HG03097 (cell line): ENCODE measurements around the gene PTCH1.
A peak's percentile ranks its signal among the peaks of the same experiment; 100 is the strongest.

Source experiments
- ATAC-seq: cut with Tn5 transposase; IDR thresholded peaks from one replicate; pipeline ENCODE4 v1.9.1; 2021; ENCODE audit not compliant: unreplicated experiment, low FRiP score

Gene PTCH1

DNA sequence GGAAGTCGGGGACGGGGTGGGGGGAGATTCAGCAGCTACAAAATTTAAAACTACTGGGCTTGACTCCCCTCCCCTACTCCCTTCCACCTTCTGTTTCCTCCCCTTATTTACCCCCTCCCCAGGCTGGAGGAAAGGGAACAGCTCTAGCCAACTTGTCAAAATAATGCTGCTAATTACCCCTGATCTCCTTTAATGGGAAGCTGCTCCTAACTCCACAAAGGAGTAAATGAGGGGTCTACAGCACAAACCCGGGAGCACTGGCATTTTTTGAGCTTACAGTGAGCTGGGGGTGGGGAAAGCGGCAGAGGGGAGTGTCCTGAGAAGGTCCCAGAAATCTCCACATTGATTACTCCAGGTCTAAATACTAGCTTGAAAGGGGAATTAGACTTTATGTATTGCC is 3.1 kb downstream of the PTCH1 start:
- no peak for ATAC-seq

DNA sequence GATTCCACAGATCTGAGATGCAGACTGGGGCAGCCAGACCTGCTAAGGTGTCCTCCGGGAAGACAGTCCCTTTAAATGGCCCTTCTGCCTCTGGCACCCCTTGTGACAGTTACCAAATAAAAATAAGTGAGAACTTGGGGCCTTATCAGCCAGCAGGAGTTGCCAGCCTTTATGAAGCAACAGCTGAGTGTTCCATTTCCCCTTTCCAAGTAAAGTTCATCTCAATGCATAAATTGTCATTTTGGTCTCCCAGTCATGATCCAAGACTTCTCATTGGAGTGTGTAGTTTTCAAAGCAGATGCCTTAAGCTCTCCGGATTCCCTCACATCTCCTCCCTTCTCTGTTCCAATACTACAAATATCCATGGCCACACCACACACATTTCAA is 4.1 kb downstream of the PTCH1 start:
- ATAC-seq = no peak

DNA sequence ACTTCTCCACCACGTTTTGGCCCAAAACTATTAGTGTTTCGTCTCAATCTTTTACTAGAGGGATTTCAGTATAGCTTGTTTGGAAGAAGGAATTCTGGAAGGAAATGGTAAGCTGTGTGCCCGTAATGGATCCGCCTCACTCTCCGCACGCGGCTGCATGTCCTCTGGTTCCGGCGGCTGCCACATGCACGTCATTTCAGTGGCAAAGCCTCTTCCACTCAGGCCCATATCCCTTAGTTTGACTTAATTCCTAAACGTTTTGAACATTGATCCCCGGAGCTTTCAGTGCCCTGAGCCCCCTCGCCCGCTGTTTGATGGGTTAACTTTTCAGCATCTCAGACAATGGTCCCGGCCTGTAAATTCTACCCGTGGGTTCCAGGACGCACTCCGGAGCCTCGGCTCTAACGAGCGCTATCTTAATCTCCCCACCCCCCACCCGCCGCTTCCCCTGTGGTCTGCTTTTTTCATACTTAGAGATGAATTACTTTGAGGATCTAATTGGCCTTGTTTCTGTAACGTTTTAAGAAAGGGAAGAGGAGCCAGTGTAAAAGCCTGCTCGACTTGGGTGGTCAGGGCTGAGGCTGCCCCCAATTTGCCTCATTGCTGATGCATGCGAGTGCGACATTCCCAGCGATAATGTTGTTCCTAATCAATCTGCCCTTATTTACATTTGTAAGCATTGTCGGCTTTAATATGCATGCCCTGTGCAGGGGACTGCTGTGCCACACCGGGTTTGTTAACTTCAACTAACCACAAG is 4.6 kb downstream of the PTCH1 start:
- ATAC-seq = no peak

DNA sequence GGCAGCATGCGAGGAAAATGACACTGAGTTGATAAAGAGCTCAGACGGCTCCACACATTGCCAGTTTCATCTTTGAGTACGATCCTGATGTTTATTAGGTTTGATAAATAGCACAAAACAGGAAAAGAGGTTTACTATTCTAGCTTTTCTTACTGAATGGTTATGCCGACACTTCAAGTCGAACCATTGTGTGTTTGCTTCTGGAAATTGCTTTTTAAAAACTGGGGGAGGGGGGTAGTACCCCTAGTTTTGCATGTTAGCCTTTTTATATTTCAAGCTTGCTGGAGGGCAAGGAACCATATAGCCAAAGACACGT is 5.2 kb downstream of the PTCH1 start:
- no peak for ATAC-seq

DNA sequence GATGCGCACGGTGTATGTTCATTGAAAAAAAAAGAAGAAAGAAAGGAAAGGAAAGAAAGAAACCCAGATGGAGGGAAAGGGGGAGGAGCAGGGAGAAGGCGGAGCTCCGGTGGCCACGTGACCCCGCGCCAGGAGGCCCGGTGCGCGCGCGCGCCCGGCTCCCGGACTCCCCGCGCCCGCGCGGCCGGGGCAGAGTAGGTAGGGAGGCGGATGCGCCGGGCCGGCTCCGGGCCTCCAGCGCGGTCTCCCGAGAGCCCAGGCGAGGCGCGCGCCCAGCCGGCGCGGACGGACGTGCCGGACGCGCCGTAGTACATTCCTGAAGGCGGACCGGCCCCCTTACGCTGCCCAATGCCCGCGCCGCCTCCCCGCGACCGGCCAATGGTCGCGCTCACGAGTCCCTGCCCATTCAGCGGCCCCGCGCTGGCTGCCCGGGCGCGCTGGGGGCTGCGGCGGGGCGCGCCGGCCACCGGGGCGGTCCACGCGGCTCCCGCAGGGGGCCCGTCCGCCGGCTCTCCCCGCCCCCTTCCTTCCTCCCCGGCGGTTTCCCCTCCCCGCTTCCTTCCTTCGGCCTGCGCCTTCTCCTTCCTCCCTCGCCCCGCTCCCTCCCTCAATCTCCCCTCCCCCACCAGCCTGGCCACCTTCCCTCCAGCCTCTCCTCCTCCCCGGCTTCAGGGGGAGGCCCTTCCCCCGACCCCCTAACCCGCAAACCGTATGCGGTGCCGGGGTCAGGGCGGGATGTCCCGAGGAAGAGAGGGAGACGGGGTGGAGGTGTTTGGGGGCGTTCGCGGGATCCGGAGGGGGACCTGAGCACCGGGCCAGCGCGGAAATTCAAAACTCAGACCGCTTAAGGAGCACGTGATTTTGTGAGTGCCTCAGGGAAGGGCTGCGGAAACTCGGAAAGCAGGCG is 5.8 kb downstream of the PTCH1 start:
- ATAC-seq = peak; percentile 46

DNA sequence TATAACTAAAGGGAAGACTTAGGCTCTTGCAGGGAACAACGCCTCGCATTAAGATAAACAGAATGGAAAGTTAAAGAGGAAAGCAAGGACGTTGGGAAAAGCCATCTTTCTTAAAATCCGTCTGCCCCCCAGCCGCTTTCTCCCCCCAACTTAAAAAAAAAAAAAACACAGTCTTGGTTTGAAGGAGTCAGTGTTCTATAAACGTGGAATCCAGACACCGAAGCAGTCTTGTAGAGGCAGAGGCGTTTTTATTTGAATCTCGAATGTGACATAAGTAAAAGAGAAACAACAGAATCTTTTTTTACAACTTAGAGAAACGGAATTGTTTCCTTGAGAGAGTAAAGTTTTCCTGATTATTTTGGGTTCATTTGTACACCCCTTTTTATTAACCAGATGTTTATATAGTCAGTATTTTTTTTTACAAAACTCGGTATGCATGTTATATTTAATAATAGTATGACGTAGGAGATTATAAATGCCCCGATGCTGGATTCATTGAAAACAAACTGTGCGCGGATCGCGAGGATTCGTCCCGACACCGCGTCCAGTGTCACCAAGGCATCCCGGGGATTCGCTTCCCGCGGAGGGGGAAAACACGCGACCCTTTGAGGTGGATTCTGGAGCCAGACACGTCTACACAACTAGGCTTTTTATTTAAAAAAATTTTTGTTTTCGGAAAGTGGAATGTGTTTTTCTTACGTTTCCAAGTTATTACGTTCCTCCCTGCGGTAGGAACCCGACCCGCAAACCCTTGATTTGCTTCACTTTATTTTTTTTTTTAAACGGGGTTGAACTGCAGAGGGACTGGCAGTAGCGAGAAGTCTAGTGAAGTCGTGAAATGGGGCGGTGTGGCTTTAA is 6.7 kb downstream of the PTCH1 start:
- no peak for ATAC-seq

DNA sequence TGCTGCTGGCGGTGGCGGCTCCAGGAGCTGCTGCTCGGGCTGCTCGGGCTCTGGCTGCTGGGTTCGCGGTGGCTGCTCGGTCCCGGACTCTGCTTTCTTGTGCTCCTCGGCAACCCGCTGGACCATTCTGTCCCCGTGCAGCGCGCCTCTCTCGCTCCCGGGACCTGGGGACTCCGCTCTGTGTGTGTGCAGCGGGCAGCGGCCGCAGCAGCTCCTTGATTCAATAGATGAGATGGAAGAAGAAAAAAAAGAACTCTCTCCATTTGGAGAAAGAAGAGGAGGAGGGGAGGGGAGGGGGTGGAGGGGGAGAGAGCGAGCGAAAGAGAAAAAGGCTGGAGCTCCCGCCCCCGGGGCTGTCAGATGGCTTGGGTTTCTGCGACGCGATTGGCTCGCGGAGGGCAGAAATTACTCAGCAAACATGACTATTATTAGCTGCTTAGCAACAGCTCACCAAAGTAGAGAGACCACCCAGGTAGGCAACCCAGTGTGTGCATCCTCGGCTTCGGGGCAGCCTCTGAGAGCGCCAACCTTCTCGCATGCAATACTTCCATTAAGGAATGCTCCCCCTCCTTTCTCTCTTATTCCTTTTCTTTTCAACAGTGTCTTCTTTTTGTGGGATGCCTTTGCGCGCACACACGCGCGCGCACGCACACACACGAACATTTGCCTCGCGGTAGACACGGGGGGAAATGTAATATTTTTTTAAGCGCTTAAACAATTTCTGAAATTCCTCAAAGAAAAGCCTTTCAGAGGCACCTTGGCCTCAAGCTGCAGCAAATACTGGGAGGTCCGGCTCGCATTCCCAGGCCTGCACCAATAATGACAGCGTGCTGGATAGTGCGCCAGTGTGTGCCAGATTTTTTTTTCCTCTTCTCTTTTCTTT is 7.6 kb downstream of the PTCH1 start:
- peak; percentile 28 for ATAC-seq

DNA sequence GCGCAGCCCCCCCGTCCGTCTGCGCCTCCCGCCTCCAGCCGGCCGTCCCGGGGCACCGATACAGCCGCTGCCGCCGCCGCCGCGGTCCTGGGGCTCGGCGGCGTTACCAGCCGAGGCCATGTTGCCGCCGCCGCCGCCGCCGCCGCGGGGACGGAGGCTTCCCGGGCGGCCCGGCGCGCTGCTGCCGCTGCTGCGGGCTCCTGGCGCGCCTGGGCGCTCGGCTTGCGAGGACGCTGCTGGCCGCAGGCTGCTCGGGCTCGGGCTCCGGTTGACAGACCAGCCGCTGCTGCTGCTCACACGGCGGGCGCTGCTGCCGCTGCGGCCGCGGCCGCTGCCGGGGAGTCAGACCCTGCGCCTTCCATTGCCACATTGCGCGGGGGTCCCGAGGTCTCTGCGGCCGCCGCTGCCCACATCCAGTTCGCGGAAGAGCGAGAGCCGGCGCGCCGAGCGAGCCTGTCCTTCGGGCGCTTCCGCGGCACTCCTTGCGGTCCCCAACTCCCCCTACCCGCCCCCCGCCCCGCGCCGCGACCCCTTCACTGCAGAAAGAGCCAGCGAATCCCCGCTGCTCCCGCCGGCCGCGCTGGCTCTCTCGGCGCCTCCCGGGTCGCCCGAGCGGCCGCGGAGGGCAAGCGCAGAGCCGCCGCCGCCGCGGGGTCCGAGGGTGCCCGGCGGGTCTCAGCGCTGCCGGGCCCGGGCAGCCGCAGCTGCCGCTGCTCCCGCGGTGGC is 8.4 kb downstream of the PTCH1 start:
- no peak for ATAC-seq

DNA sequence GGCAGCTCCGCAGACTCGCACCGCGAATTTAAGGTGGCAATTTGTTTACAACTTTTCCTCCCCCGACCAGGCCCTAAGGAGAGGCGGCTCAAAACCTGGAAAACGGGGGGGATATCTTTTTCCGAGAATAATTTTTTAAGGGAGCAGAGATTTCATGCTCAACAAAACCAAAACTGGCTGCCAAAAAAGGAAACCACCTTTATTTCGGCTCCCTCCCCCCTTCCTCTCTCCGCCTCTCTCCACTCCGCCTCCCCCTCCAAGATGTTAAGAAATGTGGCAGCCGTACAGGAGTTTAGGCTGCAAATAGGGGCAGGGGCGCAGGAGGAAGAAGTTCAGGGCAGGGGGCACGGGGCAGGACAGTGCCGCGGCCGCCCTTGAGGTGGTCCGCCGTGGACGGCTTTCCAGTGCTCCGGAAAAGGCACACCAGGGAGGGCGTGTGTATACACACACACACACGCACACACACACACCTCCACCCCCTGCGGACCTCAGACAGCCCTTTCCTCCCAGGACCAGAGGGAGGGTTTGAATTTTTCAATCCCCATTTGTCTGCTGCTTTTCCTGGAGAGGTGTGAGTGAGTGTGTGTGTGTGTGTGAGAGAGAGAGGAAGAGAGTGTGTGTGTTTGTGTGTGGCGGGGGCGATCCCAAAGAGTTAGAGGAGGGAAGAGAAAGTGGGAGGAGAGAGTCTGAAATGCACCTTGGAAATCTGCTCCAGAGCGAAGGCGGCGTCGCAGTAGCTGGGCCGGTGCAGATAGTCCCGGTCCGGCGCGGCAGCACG is 9.1 kb downstream of the PTCH1 start:
- no peak for ATAC-seq

DNA sequence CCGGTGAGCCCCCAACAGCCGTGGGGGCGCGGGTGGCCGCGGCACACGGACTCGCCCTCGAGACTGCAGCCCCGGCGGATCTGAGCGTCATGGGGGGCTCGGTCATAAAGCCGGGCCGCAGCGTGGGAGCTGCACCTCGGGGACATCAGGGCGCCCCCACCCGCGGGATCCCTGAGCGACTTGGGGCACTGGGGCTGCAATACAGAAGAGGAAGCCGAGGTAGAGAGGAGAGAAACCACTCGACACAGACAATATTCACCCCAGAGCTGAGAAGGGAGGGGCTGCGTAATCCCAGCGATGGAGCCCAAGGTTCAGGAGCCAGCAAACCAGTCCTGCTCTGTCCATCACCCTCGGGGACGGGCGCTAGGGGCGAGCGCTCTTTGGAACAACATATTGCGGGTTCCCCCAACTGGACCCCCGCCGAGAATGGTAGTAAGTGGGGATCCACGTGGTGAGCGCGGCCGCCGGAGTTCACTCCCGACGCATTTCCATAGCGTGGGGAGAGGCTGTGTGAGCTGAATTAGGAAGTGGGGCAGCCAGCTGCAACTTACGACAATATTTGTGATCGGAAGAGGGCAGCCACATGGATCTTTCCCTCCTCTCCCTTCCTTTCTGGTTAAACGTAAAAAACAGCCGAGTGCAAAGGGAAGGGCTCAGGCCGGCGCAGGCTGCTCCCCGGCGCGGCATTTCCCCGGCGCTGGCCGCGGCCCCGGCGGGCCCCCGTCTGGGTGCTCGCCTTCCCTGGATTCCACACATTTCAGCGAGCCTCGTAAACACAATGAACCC is 9.9 kb downstream of the PTCH1 start:
- ATAC-seq = no peak

DNA sequence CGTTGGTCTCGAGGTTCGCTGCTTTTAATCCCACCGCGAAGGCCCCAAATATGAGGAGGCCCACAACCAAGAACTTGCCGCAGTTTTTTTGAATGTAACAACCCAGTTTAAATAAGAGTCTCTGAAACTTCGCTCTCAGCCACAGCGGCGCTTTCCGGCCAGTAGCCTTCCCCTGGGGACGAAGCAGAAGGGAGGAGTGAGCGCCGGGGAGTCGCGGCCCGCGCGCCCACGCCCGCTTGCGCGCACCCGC is 10.4 kb downstream of the PTCH1 start:
- ATAC-seq = no peak

DNA sequence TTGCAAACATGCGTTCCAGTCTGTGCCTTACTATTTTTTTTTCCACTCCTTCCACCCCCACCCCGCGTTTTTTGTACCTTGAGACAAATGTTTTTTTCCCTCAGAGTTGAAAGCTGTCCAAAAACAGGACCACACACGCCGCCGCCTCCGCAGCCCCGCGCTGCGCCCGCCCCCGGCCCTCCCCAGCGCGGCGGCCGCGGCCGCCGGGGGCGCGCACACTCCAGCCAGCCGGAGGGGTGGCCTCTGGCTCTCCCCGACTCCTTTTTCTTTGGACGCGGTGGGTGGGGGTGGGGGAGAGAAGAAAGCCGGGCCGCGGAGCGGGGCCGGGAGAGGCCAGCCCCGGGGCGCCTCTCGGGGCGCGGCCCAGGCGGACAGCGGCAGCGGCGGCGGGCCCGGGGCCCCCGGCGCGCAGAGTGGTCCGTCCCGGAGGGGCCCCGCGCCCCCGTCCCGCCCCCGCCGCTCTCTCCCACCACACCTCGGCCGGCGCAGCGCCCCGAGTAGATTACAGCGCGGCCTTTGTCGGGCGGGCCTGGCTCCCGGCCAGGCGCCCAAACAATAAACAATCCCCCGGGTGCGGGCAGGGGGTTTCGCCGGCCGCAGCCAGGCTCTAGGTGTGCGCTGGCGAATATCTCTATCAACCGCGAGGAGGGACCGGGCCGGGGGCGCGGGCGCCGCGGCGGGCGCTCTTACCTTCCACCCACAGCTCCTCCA is 10.9 kb downstream of the PTCH1 start:
- ATAC-seq = no peak

DNA sequence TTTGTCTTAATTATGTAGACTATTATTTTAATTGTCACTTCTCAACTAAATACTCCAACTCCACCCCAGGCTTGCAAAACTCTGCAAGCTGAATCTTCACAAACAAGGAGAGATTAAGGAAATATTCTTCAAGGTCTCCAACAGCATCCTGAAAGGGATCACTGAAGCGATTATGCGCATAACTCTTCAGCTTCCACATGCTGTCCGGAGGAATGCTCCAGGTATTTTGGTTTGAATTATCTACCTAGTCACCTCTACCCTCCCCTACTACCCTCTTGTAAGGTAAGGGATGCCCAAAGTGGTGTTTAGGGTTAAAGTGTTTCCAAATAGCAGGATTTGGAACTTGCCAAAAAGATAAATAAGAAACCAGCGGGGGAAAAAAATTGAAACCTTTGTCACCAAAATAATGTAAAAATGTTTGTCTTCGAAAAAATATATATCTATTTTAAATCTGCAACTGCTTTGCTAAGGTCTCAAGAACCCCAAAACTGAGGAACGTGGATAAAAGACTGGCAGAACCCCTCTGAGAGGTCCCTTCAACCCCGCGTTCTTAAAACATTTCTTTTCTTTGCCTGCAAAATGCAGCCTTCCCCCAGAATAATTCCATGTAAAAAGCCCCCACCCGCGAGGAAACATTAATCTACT is 11.6 kb downstream of the PTCH1 start:
- no peak for ATAC-seq

DNA sequence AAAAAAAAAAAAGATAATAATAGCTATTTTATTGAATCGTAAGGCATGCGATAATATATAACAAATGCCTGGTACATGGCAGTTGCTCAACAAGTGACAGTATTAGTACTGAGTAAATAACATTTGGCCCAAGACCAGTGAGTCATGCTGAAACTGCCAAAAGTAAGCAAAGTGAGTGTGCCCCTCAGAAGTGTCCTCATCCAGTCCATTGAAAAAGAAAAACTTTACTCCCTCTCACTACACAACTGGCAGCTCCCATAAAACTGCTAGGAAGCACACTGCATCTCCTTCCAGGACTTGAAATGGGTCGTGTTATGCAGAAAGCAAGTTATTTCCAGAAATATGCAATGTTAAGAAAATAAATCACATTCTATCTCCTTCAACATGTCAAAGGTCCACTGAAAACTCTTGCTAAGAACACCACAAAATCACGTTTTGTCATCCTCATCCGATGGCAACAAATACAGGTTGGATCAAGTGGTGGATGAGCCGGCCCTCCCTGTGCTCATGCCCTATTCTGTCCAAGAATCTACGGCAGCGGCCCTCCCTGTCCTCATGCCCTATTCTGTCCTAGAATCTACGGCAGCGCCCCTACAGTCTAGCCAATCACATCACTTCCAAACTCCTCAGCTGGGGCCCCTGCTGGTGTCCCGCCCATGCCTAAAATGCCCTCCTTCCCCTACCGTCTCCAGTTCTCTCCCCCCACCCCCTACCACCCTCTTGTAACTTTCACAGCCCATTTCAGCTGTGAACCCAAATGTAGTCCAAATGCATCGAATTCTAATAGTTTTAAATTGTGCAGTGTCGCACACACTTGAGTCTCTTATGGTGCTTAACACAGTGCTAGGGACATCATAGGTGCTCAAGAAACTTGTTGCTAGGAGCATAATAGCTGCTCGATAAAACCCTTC is 12.5 kb downstream of the PTCH1 start:
- no peak for ATAC-seq

DNA sequence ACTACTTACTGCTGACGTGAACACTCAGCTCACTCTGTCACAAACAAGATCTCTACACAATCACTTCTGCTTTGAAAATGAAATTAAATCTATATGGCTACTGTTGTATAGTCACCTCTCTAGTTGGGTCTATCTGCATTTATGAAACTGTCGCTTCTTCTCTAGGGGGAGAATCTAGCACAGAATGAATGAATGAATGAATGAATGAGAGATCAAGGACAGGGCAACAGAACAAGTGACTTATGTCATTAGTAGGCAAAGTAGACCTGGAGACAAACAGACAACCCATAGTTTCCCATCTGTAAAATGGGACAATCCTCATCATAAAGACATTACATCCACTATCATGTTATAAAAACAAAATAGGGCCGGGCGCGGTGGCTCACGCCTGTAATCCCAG is 13.4 kb downstream of the PTCH1 start:
- ATAC-seq = no peak

DNA sequence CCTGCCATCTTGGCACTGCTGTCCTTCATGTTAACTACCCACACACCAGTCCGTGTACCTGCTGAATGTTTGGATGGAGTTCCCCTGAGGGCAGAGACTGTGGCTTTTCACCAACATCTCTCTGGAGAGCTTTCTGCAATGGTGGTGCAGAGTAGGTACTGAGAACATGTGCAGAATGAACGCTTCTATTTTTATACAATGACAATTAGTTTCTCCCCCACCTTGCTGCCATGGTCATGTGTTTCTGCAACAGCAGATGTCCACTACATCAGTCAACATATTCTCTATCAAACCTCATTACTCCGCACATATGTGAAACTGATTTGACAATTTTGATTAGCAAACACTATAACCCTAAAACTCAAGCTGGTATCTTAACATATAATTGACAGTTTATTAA is 14.5 kb downstream of the PTCH1 start:
- no peak for ATAC-seq
